K562 (cell line): ENCODE data around the gene UGT3A1. TPM values are rescaled to one million over a fixed set of nuclear protein-coding genes. Genes with fewer than 3 reads are reported as not detected.

Experiments
- ARID2 ChIP-seq: fragments of 450-650 bp; IDR thresholded peaks from 2 replicates; pipeline ENCODE4 v1.6.1; 2017; ENCODE audit warnings: antibody characterized with exemption, mild to moderate bottlenecking
- CC2D1A ChIP-seq: fragments of 450-650 bp; IDR thresholded peaks from 2 replicates; pipeline ENCODE4 v1.6.1; 2017; ENCODE audit warnings: mild to moderate bottlenecking
- L3MBTL2 ChIP-seq: fragments of 450-650 bp; IDR thresholded peaks from 2 replicates; pipeline ENCODE4 v1.6.1; 2016; ENCODE audit warnings: mild to moderate bottlenecking, moderate library complexity
- RBBP5 ChIP-seq: fragments of 200-600 bp; sonication (generic); IDR thresholded peaks from 2 replicates; pipeline ENCODE4 v1.6.1; 2012; ENCODE audit warnings: borderline replicate concordance, mild to moderate bottlenecking, low read length, control low read depth, inconsistent platforms; ENCODE audit not compliant: insufficient read depth, poor library complexity, severe bottlenecking
- SIN3A ChIP-seq, 2 experiments: fragments of 150-350 bp in 1 of 2; IDR thresholded peaks; 2 replicates each; pipeline ENCODE4 v1.6.1; 2011 to 2016; ENCODE audit warnings: borderline replicate concordance in 2 of 2, low read depth in 2 of 2, low read length in 2 of 2, mild to moderate bottlenecking in 2 of 2, moderate library complexity in 2 of 2; ENCODE audit not compliant: control insufficient read depth in 1 of 2
- SMARCA5 ChIP-seq: fragments of 450-650 bp; IDR thresholded peaks from 2 replicates; pipeline ENCODE4 v1.6.1; 2016
- THRAP3 ChIP-seq: fragments of 450-650 bp; IDR thresholded peaks from 2 replicates; pipeline ENCODE4 v1.6.1; 2016; ENCODE audit warnings: mild to moderate bottlenecking, inconsistent platforms, borderline replicate concordance
- ZNF79 ChIP-seq: fragments of 250-450 bp; sonication (Bioruptor Pico); IDR thresholded peaks from 2 replicates; pipeline ENCODE4 v1.4.0; 2020; ENCODE audit warnings: low read depth, mild to moderate bottlenecking, moderate library complexity
- polyA plus RNA-seq, 8 experiments: library from polyadenylated mRNA; depleted of rRNA in 4 of 8; stranded (reverse) in 5 of 8; unstranded in 3 of 8; fragments of >200 nt; fragmentation: Nextera tagmentation in 2 of 8; fragmentation: Illumina TruSeq in 1 of 8; extraction: Ambion mirVana in 2 of 8; extraction: Trizol in 1 of 8; gene quantifications; 2 replicates each; pipeline versions ENCODE4 v1.2.1 to v1.2.3, GENCODE V29; 2011 to 2014; ENCODE audit warnings: inconsistent platforms in 1 of 8, missing spikeins in 1 of 8
- total RNA-seq, 7 experiments: library from RNA; depleted of rRNA in 6 of 7; stranded (reverse); fragments of >200 nt in 6 of 7; fragmentation: Illumina TruSeq in 2 of 7; extraction: Trizol in 2 of 7; gene quantifications; 2 replicates each; pipeline versions ENCODE4 v1.2.1 to v1.2.3, GENCODE V29; 2011 to 2021; ENCODE audit warnings: low replicate concordance in 1 of 7
- TF ChIP-seq, protein P1 (sequence below): IDR thresholded peaks from 2 replicates; pipeline ENCODE4 v1.6.1; 2011; ENCODE audit warnings: borderline replicate concordance, low read depth, mild to moderate bottlenecking, moderate library complexity, low read length; ENCODE audit not compliant: insufficient read depth, poor library complexity, severe bottlenecking
- TF ChIP-seq, protein P2 (sequence below), 3 experiments: IDR thresholded peaks in 2 of 3; conservative IDR thresholded peaks in 1 of 3; 2 replicates each; pipeline ENCODE4 v1.5.1; 2011 to 2012; ENCODE audit warnings: low read length in 3 of 3, mild to moderate bottlenecking in 3 of 3, control low read depth in 2 of 3, improper control_type of control experiment in 1 of 3, inconsistent platforms in 1 of 3, low read depth in 1 of 3, mixed read lengths in 1 of 3, moderate library complexity in 1 of 3; ENCODE audit not compliant: insufficient read depth in 2 of 3
- TF ChIP-seq, protein P3 (sequence below), 2 experiments: fragments of 450-650 bp; conservative IDR thresholded peaks; 2 replicates each; pipeline ENCODE4 v1.6.1; 2017; ENCODE audit warnings: mild to moderate bottlenecking in 2 of 2, moderate library complexity in 2 of 2
- TF ChIP-seq, protein P4 (sequence below): fragments of 250-450 bp; sonication (Bioruptor Pico); IDR thresholded peaks from 2 replicates; pipeline ENCODE4 v1.4.0; 2020

The UGT3A1 gene
- total and polyA plus RNA-seq, 9 of the 15 experiments (the other 6 are each of a cell fraction or from before 2014, with no cell fraction given), result not detected

DNA sequence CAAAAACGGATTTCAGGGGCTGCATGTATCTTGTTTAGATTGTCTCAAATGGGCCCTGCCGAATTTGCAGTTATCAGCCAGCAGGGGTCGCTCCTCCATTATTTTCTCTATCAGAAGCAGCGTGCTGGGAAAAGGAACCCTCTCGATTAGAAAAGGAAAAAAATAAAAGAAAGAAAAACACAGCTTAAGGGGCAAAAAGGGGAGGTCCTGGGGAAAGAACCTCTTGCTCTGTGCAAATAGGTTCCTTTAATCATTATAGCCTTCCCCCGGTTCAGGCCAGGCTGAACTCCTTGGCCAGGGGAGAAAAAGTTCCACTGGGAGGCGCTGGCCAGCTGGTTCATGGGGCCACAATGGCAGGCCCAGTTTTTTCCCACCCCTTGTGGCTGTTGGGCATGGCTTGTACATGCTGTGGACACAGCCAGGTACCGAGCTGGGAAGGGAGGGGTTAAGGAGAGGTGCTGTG is 27.8 kb downstream of the UGT3A1 start (continued):
- peak; percentile 27; the same call in 1 of the 2 replicates for TF ChIP-seq L3MBTL2
- TF ChIP-seq, protein P1, sequence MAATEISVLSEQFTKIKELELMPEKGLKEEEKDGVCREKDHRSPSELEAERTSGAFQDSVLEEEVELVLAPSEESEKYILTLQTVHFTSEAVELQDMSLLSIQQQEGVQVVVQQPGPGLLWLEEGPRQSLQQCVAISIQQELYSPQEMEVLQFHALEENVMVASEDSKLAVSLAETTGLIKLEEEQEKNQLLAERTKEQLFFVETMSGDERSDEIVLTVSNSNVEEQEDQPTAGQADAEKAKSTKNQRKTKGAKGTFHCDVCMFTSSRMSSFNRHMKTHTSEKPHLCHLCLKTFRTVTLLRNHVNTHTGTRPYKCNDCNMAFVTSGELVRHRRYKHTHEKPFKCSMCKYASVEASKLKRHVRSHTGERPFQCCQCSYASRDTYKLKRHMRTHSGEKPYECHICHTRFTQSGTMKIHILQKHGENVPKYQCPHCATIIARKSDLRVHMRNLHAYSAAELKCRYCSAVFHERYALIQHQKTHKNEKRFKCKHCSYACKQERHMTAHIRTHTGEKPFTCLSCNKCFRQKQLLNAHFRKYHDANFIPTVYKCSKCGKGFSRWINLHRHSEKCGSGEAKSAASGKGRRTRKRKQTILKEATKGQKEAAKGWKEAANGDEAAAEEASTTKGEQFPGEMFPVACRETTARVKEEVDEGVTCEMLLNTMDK, result peak; percentile 11
- TF ChIP-seq SIN3A (IDR thresholded peaks at IDR 0.05; ENCODE audit: borderline replicate concordance in 2 of 2, control insufficient read depth in 1 of 2, low read depth in 2 of 2, low read length in 2 of 2), result no peak
- 0 out of 2 replicates have a peak, but pooled peaks have one; percentile 31 for TF ChIP-seq ARID2
- TF ChIP-seq RBBP5, result no peak
- peak; percentile 57; the same call in 1 of the 2 replicates for TF ChIP-seq CC2D1A
- TF ChIP-seq SMARCA5, result 0 out of 2 replicates have a peak, but pooled peaks have one; percentile 18
- TF ChIP-seq, protein P2, sequence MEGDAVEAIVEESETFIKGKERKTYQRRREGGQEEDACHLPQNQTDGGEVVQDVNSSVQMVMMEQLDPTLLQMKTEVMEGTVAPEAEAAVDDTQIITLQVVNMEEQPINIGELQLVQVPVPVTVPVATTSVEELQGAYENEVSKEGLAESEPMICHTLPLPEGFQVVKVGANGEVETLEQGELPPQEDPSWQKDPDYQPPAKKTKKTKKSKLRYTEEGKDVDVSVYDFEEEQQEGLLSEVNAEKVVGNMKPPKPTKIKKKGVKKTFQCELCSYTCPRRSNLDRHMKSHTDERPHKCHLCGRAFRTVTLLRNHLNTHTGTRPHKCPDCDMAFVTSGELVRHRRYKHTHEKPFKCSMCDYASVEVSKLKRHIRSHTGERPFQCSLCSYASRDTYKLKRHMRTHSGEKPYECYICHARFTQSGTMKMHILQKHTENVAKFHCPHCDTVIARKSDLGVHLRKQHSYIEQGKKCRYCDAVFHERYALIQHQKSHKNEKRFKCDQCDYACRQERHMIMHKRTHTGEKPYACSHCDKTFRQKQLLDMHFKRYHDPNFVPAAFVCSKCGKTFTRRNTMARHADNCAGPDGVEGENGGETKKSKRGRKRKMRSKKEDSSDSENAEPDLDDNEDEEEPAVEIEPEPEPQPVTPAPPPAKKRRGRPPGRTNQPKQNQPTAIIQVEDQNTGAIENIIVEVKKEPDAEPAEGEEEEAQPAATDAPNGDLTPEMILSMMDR (IDR thresholded peaks at IDR 0.05 in 2 of 3, conservative IDR thresholded peaks at IDR 0.05 in 1 of 3; ENCODE audit: insufficient read depth in 2 of 3, low read depth in 1 of 3, low read length in 3 of 3), result peak; percentile 69 to 90 (median 87)
- no peak for TF ChIP-seq ZNF79 (CRISPR knock-in tag)
- TF ChIP-seq, protein P3, sequence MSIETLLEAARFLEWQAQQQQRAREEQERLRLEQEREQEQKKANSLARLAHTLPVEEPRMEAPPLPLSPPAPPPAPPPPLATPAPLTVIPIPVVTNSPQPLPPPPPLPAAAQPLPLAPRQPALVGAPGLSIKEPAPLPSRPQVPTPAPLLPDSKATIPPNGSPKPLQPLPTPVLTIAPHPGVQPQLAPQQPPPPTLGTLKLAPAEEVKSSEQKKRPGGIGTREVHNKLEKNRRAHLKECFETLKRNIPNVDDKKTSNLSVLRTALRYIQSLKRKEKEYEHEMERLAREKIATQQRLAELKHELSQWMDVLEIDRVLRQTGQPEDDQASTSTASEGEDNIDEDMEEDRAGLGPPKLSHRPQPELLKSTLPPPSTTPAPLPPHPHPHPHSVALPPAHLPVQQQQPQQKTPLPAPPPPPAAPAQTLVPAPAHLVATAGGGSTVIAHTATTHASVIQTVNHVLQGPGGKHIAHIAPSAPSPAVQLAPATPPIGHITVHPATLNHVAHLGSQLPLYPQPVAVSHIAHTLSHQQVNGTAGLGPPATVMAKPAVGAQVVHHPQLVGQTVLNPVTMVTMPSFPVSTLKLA (conservative IDR thresholded peaks at IDR 0.05), result 0 out of 4 replicates have a peak, but pooled peaks of 1 of the 2 experiments have one; percentile 19
- 0 out of 2 replicates have a peak, but pooled peaks have one; percentile 40 for TF ChIP-seq THRAP3
- TF ChIP-seq, protein P4, sequence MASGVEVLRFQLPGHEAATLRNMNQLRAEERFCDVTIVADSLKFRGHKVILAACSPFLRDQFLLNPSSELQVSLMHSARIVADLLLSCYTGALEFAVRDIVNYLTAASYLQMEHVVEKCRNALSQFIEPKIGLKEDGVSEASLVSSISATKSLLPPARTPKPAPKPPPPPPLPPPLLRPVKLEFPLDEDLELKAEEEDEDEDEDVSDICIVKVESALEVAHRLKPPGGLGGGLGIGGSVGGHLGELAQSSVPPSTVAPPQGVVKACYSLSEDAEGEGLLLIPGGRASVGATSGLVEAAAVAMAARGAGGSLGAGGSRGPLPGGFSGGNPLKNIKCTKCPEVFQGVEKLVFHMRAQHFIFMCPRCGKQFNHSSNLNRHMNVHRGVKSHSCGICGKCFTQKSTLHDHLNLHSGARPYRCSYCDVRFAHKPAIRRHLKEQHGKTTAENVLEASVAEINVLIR (CRISPR knock-in tag), result no peak
